Stimulated activated naive CD8-positive, alpha-beta T cell treated with anti-CD3 and anti-CD28 coated beads, Interleukin-15, Interleukin-2, amounts not matched to agents 100 U/mL and 50 U/mL, for 24 hours (primary cell): ENCODE measurements around the gene CEBPZ.
"Not testable (repeated sequence)": the region's sequence is repeated elsewhere in the genome, so short reads cannot be mapped to it uniquely, and the experiment has no call there.

Experiments
- ATAC-seq: fragments of 150-1000 bp; cut with Tn5 transposase; one replicate; pipeline ENCODE4 v1.10.0; 2021
- DNase-seq: peaks from one replicate; pipeline ENCODE4 v3.0.0; 2021

CEBPZ gene, protein sequence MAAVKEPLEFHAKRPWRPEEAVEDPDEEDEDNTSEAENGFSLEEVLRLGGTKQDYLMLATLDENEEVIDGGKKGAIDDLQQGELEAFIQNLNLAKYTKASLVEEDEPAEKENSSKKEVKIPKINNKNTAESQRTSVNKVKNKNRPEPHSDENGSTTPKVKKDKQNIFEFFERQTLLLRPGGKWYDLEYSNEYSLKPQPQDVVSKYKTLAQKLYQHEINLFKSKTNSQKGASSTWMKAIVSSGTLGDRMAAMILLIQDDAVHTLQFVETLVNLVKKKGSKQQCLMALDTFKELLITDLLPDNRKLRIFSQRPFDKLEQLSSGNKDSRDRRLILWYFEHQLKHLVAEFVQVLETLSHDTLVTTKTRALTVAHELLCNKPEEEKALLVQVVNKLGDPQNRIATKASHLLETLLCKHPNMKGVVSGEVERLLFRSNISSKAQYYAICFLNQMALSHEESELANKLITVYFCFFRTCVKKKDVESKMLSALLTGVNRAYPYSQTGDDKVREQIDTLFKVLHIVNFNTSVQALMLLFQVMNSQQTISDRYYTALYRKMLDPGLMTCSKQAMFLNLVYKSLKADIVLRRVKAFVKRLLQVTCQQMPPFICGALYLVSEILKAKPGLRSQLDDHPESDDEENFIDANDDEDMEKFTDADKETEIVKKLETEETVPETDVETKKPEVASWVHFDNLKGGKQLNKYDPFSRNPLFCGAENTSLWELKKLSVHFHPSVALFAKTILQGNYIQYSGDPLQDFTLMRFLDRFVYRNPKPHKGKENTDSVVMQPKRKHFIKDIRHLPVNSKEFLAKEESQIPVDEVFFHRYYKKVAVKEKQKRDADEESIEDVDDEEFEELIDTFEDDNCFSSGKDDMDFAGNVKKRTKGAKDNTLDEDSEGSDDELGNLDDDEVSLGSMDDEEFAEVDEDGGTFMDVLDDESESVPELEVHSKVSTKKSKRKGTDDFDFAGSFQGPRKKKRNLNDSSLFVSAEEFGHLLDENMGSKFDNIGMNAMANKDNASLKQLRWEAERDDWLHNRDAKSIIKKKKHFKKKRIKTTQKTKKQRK

DNA sequence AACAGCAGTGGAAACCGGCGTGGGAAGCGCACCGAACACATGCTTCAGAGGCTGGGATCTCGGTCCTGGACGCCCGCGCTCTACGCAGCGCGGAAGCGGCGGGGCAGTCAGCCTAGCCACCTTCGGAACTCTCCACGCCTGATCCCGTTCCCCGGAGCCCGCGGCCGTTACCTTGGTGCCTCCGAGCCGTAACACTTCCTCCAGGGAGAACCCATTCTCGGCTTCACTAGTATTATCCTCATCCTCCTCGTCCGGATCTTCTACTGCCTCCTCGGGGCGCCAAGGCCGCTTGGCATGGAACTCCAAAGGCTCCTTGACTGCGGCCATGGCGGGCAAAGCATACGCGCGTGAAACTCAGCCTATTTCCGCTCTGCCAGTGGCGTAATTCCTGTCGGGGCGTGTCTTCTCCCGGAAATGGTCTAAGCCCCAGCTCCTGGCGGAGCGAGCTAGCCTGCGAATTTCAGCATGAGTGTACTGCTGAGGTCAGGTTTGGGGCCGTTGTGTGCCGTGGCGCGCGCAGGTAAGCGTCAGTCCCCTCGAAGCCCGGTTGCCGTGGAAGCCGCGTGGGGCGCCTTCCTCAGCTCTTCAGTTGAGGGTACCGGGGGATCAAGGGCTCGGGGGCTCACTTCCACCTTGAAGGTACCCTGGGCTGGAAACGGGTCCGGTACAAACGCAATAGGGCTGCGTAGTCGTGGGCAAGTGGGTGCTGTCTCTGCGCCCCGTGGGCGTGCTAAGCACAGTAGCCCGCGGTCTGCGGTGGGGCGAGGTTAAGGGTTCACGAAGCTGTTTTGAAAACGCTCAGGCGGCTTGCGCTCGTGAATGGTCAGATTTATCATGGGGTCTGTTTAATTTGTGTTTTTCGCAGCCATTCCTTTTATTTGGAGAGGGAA is at the start of gene CEBPZ, which contains the start of gene NDUFAF7:
Gene CEBPZ (minus strand): TSS at position 356 of the 890 bp plus-strand sequence. CDS start 29 bp downstream, at position 327.
Gene NDUFAF7 (plus strand): TSS at position 418 of the 890 bp plus-strand sequence. CDS start 48 bp downstream, at position 466.
- peak; percentile 97 for ATAC-seq
- DNase-seq, result peak; percentile 91

DNA sequence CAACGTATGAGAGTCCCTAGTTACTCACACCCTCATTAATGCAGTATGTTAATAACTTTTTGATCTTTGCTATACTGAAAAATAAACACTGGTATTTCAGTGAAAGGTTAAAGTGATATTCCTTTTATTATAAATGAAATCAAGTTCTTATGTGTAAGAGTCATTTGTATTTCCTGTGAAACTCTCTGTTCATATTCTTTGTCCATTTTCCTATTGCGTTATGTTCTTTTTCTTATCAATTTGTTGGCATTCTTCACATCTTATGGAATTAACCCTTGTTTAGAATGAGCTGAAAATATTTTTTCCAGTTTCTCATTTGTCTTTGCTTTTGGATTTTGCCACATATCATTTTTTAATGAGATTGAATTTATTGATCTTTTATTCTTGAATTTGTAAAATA is 44.9 kb upstream of the CEBPZ start:
- ATAC-seq (no peak), DNase-seq (no peak)

DNA sequence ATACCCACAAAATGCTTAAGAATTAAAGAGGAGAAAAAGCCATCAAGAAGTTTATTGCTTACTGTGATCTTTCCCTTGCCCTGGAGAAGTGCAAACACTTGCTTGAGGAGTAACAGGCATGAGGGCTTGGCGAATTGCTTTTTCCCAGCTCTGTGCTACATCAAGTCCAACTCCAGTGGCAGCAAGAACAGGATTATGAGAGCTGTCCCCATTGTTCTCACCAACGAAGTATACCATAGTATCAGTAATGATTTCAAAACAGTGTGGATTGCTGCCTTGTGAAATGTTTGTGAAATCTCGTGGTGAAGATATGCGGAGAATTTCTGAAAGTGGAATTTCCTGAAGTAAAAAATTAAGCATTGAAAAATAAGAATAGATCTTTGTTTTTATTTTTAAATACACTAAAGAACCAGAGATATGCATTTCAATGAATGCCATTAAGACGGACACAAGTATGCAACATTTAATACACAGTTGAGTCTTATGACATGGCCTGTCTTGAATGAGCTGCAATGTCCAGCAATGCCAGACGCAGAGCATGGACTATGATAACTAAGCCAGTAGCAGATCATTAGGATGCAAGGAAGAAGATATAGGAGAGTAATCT is 43.1 kb upstream of the CEBPZ start:
- ATAC-seq (no peak), DNase-seq (no peak)

DNA sequence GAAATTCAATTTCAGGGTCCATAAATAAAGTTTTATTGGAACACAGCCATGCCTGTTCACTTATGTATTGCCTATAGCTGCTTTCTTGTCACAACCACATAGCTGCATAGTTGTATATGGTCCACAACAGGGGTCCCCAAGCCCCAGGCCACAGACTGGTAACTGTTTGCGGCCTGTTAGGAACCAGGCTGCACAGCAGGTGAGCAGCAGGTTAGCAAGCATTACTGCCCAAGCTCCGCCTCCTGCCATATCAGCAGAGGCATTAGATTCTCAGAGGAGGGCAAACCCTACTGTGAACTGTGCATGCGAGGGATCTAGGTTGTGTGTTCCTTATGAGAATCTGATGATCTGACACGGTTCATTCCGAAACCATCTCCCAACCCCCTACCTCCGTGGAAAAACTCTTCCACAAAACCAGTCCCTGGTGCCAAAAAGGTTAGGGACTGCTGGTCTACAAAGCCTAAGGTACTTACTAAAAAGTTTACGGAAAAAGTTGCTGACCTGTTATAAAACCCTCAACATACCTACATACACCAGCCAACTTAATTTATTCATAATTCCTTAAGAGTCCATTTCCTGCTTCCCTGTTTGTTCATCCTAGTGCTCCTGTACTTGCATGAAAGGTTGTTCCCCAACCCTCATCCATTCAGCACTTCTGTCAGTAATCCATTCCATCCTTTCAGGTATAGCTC is 40.1 kb upstream of the CEBPZ start:
- ATAC-seq (no peak), DNase-seq (no peak)

DNA sequence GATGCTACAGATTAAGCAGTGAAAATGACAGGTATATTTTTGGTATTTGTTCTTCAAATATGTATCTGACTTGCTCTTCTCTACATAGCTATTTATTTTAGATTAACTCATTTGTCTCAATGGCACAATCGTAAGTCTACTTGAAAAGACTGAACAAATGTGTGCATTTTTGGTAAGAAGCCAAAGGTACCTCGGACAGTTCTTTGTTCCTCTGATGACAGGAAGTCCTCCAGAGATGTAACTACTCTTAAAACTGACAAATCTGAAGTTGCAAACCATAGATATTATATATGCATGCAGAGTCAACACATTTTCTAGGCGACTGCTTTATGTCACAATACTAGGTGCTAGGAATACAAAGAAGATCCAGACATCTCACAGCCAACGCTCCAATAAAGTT is 36.7 kb upstream of the CEBPZ start:
- ATAC-seq (no peak), DNase-seq (no peak)

DNA sequence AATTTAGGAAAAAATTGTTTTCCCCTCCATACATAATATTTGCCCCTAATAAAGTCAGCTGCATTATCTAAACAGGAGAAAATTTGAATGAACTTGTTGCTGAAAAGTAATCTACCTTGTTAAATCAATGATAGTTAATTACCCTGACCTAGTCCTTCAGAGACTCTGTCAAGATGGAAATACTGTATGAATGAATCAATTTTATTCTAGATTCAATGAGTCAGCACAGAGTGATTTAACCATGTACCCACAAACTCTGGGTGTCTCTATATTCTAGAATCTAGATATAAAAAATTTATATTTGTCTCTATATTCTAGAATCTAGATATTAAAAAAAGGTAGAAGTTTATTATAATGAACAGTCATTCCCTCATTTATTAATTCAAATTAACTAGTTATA is 36.3 kb upstream of the CEBPZ start:
- DNase-seq (no peak), ATAC-seq (no peak)

DNA sequence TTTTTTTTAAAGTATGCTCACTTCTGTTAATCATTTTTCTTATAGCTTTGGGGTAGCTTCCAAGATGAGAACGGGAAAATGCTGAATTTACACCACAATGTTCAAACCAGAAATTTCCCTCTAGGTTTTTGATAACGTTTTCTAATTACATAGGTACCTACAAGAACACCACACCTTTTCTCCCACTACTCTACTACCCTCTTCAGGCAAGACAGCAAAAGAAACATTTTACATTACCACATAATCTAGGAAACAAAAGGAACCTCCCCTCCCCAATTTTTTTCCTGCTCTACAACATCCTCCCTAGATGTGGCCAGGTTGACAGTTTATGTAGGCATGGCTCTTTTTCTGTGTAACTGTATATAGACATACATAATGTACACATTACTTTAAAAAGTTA is 32.4 kb upstream of the CEBPZ start:
- no peak for ATAC-seq
- no peak for DNase-seq

DNA sequence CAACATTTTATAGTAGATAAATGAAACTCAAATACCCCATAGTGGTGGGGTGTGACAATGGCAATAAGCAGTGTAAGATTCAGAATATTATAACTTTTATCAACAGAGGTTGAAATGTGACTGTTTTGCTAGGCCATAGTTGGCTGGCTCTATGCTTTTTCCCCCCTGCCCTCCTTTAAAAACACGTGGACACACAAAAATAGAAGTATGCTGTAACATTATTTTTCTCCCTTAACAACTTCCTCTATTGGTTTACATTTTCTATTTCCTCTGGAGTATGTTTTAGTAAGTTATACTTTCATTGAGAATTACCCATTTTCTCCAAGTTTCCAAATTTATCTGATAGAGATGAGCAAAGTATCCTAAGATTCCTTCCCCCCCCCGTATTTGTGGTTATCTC is 31.1 kb upstream of the CEBPZ start:
- ATAC-seq (no peak), DNase-seq (no peak)

DNA sequence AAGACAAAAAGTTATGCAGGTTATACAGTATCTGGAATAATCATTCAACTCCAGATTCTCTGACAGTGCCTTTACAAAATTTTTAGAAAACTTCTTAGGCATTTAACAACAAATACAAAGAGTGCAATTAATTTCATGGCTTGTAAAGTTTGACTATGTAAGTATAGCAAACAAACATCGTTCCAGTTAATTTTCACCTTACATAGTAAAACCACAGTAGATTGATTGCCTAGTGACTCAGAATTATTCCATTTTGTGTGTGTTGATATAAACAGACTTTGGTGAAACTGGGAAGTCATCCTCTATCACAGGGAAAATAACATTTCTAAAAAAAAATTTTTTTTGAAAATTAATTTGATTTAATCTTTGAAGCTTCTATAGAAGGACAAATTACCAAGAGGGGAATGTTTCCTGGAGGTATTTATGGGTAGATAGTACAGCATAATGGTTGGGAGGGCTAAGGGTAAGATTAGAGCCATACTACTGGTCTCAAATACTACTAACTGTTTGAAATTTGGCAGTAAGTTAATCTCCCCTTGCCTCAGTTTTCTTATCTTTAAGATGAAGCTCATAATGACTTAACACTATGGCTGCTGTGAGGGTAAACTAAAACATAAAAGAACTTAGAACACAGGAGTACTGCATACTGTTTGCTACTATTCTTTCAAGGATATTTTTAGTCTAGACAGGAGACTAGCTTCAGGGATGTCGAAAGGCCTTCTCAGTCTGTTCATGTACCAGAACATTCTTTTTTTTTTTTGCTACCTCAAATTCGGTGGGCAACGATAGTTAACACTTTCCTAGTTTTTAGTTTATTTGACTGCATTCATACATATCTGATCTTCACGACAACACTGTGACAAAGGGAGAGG is 19.7 kb upstream of the CEBPZ start:
- no peak for ATAC-seq

DNA sequence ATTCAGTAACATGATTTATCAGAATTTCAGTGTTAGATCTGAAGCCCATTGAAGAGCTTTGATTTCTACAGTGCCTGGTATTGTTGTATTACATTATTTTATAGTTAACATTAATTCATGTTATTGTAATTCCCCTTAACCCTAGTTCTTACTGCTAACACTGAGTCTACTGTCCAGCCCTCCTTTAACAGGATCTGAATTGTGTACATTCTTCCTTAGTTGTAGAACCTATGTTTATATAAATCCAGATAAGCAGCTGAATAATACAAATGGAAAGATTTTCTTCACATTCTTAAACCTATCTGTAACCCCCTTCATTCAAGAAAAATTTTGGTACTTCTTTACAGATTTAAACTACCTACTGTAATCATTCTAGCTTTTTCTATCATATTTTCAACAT is 14.8 kb upstream of the CEBPZ start:
- DNase-seq (no peak), ATAC-seq (no peak)

More for the DNA sequence above, 19.7 kb upstream of the CEBPZ start:
- DNase-seq, result no peak

DNA sequence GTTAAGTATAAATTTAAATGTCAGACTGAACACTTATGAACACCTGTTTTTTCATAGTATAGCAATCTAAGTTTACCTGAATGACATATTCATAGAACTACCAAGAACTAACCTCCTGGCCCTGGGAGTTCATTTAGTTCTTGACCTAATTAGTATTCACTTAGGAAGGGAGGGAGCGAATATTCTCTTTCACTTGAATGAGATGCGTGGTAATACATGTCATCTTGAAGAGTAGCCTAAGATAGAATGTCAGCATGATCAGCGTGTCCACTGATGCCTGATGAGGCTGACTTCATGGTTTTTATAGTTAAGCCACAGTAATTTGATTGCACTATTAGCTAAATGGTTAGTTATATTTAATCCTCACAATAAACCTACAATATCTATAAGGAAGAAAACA is 13.4 kb upstream of the CEBPZ start:
- ATAC-seq (no peak), DNase-seq (no peak)

DNA sequence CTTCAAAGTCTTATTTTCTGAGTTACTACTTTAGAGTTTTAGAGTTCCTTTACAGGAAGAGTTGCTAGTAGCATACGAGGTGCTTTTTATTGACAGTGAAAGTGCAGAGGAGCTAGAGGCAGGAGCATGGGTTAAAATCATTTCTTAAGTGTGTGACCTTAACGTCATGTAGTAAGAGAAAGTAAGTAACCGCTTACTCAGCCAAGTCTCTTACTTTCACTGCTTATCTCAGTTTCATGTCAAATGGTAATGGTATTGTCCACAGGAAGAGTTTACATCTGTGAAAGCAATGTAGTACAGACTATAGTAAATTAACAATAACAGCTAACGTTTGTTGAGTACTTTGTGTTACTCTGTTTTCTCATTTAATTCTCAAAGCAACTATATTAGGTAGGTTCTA is 12.6 kb upstream of the CEBPZ start:
- ATAC-seq (peak; percentile 63), DNase-seq (no peak)

DNA sequence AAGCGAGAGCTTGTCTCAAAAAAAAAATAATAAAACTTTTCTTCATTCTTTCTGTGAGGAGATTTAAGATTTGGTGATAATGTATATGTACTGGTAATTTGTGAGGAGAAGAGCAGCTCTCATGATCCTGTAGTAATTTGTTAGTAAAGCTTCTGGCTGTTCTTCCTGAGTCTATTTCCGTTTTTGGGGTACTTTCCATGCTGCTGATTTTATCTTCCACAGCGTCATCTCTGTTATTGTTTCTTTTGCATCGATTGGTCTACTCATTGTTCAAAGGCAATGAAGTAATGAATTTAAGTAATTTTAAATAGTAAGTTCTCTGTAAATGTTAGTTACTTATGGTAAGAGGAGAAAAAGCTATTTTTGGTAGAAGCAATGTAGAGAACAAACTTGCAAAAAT is 12.0 kb upstream of the CEBPZ start:
- ATAC-seq, result no peak
- DNase-seq, result no peak

DNA sequence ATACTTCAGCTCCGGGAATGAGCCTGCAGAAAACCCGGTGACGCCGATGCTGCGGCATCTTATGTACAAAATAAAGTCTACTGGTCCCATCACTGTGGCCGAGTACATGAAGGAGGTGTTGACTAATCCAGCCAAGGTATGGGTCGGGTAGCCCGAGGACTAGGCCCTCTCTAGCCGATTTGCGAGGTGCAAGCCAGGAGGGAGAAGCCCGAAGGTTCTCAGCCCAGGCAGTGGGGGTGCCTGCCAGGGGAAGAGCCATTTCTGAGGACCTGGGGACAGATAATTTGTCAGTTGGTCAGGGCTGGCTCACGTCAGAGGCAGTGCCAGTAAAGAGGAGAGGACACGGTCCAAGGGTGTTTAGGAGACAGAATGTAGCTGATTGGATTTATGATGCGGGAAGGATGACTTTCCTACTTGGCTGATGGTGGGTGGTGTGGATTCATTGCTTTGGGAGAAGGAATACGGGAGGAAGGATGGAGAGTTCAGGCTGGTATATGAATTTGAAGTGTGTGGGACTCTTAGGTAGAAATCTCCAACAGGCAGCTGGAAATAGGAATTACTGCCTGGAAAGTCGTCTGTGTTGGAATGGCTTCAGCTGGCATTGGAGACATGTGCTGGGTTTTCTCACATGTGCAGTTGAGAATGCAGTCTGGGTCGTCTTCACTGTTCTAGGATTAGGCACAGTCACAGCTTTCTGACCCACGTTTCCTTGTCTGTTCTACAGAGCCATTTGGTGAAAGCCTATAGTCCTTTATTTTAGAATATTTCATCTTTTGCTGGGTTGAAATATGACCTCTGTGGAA is 936 bp upstream of the CEBPZ start:
- DNase-seq, result peak; percentile 22
- ATAC-seq, result no peak

DNA sequence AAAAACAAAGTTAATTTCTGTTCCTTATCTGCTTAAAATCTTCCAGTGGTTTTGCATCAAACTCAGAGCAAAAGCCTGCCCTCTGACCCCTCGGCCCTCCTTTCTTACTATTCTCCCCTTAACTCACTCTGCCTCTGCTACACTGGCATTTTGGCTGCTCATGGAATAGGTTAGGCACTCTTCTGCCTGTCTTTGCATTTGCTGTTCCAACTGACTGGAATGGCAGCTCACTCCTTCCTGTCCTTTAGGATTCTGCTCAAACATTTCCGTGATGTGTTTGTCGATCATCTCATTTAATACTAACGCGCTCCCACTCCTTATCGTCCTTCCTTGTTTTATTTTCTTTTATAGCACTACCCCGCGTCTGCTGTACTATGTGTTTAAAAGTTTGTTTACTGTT is 815 bp downstream of the CEBPZ start:
- no peak for DNase-seq
- no peak for ATAC-seq

DNA sequence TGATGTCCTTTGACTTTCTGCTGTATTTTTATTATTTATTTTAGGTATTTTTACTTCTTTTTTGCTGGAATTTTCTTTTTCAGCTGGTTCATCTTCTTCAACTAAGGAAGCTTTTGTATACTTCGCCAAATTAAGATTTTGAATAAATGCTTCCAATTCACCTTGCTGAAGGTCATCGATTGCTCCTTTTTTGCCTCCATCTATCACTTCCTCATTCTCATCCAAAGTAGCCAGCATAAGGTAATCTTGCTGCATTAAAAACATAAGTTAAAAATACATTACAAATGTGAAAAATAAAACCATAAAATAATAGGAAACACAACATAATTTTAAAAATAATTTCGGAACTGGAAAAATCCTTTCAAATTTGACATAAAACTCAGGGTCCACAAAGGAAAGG is 2.6 kb downstream of the CEBPZ start:
- DNase-seq (no peak), ATAC-seq (no peak)

DNA sequence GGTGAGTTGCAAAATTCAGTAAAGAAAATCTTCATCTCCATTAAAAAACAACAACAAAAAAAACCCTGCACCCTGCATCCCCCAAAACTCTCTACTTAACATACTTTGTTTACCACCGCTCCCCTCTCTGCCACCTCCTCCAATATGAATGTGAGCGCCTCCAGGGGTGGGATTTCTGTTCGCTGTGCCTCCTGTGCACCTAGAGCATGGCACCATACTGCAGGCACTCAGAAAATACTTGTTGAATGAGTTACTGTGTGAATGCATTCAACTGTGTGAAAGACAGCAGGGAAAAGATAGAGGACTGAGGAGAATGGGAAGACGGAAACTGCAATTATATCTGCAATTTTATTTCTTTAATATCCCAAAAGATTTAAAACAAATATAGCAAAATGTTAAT is 4.5 kb downstream of the CEBPZ start:
- ATAC-seq (no peak), DNase-seq (no peak)

DNA sequence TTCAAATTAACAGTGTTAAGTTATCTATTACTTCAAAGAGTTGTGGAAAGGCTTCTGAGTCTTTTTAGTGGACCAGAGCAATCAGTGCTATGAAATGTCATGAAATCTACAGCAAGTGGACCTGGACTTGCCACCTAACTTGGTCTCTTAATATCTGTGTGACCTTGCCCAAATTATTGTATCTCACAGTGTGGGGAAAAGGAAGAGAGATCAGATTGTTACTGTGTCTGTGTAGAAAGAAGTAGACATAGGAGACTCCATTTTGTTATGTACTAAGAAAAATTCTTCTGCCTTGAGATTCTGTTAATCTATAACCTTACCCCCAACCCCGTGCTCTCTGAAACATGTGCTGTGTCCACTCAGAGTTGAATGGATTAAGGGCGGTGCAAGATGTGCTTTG is 6.3 kb downstream of the CEBPZ start:
- not testable (repeated sequence) for DNase-seq, ATAC-seq

DNA sequence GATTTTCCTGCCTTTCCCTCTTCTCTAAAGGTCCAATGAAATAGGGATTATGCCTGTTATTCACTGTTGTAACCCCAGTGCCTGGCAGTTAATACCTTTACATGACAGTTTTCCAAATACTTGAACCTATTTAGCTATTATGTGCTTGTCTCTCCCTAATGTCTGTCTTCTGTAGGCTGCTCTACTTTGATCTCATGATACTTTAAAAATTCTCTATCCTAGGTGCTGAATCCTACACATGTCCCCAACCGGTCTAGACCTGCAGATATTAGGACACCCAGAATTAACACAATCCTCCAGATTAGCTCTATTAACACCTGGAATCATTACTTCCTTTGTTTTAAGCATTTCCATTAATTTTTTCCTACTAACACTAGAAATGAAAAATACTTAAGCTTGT is 7.3 kb downstream of the CEBPZ start:
- ATAC-seq (no peak), DNase-seq (no peak)
